Endodermal cell (in vitro differentiated cells): ENCODE data around the gene NRL. TPM values are rescaled to one million over a fixed set of nuclear protein-coding genes. Genes with fewer than 3 reads are reported as not detected.

Experiments
- DNase-seq: peaks from one replicate; pipeline ENCODE4 v3.0.0-alpha.2; 2017
- H3K27ac ChIP-seq: 2 replicates; pipeline ENCODE4 v1.5.1; 2013; ENCODE audit warnings: mild to moderate bottlenecking, low read depth, low read length, moderate library complexity
- H3K27me3 ChIP-seq: 2 replicates; pipeline ENCODE4 v1.6.1; 2013; ENCODE audit warnings: mild to moderate bottlenecking, low read length, moderate library complexity; ENCODE audit not compliant: insufficient read depth, control insufficient read depth, poor library complexity, severe bottlenecking
- H3K36me3 ChIP-seq: 2 replicates; pipeline ENCODE4 v1.7.0; 2013; ENCODE audit warnings: mild to moderate bottlenecking, low read length, moderate library complexity; ENCODE audit not compliant: control insufficient read depth, insufficient read depth
- H3K4me1 ChIP-seq: one replicate; pipeline ENCODE4 v1.7.0; 2013; ENCODE audit warnings: low read length; ENCODE audit not compliant: control insufficient read depth, insufficient read depth
- H3K4me3 ChIP-seq: 2 replicates; pipeline ENCODE4 v1.5.1; 2013; ENCODE audit warnings: mild to moderate bottlenecking, low read length, moderate library complexity
- H3K9ac ChIP-seq: 2 replicates; pipeline ENCODE4 v1.6.1; 2013; ENCODE audit warnings: mild to moderate bottlenecking, low read length, moderate library complexity; ENCODE audit not compliant: poor library complexity, severe bottlenecking; ENCODE audit errors: extremely low read depth
- H3K9me3 ChIP-seq: 2 replicates; pipeline ENCODE4 v1.6.1; 2013; ENCODE audit warnings: mild to moderate bottlenecking, low read length, moderate library complexity; ENCODE audit not compliant: control insufficient read depth
- H3K27ac Mint-ChIP-seq: 2 replicates; pipeline ENCODE4 v1.8.0; 2020; ENCODE audit warnings: mixed read lengths
- H3K27me3 Mint-ChIP-seq: 2 replicates; pipeline ENCODE4 v1.8.0; 2021; ENCODE audit warnings: mild to moderate bottlenecking, mixed read lengths; ENCODE audit not compliant: insufficient read depth
- H3K36me3 Mint-ChIP-seq: 2 replicates; pipeline ENCODE4 v1.8.0; 2020; ENCODE audit warnings: low read depth, mixed read lengths
- H3K4me1 Mint-ChIP-seq: 2 replicates; pipeline ENCODE4 v1.8.0; 2020; ENCODE audit warnings: mixed read lengths
- H3K4me3 Mint-ChIP-seq: 2 replicates; pipeline ENCODE4 v1.8.0; 2020; ENCODE audit warnings: mild to moderate bottlenecking, moderate library complexity, mixed read lengths
- H3K9me3 Mint-ChIP-seq: 2 replicates; pipeline ENCODE4 v1.8.0; 2020; ENCODE audit warnings: mild to moderate bottlenecking, mixed read lengths
- CTCF ChIP-seq: fragments of 200-600 bp; sonication (generic); conservative IDR thresholded peaks from 2 replicates; pipeline ENCODE4 v1.5.0; 2021; ENCODE audit warnings: antibody characterized with exemption, mild to moderate bottlenecking
- WGBS, 2 experiments: methylation state at CpG; one replicate each; pipeline versions ENCODE4 v1.1.5 to v1.1.7; 2013; ENCODE audit warnings: missing lambda C conversion rate in 2 of 2, mixed read lengths in 1 of 2; ENCODE audit not compliant: insufficient coverage in 1 of 2, insufficient read length in 1 of 2; 5-methylcytosine and 5-hydroxymethylcytosine counted together
- long read RNA-seq, 4 experiments: library from polyadenylated mRNA in 2 of 4; library from RNA in 1 of 4; library from capped mRNA in 1 of 4; stranded (forward) in 3 of 4; unstranded in 1 of 4; transcript quantifications; one replicate each; pipeline ENCODE4 v2.0.0, GENCODE V29; 2020 to 2021; ENCODE audit warnings: inconsistent platforms in 1 of 4
- polyA plus RNA-seq, 2 experiments: library from polyadenylated mRNA; stranded (reverse); fragments of 50-300 nt; gene quantifications; one replicate each; pipeline ENCODE4 v1.2.3, GENCODE V29; 2013
- total RNA-seq, 2 donors: library from RNA; stranded (reverse); fragmentation: NEBNext Ultra II Directional in 1 of 2; extraction: Animal tissue kit (Norgen Biotek cat#: 25700) in 1 of 2; gene quantifications; 2 replicates in 1 of 2; 3 replicates in 1 of 2; pipeline ENCODE4 v1.2.1, GENCODE V29; 2021

Gene NRL
- total RNA-seq: 1 to 10 TPM; 1.9 TPM
- polyA plus RNA-seq (2013, experiment 1 of 2): 1.0 TPM
- polyA plus RNA-seq (2013, experiment 2 of 2): 0.41 TPM
- long read RNA-seq, experiment 1: 0 reads
- long read RNA-seq, experiment 2, partial matches to known transcripts: 0 of 7 reads
- long read RNA-seq, experiment 2, other reads (novel, unspliced or antisense): 6 of 7 reads
- long read RNA-seq, experiment 3, partial matches to known transcripts: 0 of 10 reads
- long read RNA-seq, experiment 3, other reads (novel, unspliced or antisense): 6 of 10 reads
- long read RNA-seq, experiment 4, partial matches to known transcripts: 0 of 1 reads
- long read RNA-seq, experiment 4, other reads (novel, unspliced or antisense): 1 of 1 reads

GRCh38 chr14:24114532-24115421 lies at the start of gene NRL, which contains the start of gene DCAF11:
Gene NRL (minus strand): TSS chr14:24114949. CDS start chr14:24082848, 32,101 bp downstream.
Gene DCAF11 (plus strand): TSS chr14:24114777. CDS start chr14:24115595, 818 bp downstream.
- Mint-ChIP-seq H3K4me1 (peaks cover 15% of the 10 kb centered on the region), H3K27me3 (no peaks in the 10 kb centered on the region), H3K4me3 (peak within 1 kb of the TSS; percentile 87), H3K27ac (peak within 1 kb of the TSS; percentile 99), H3K36me3 (peaks cover 28% of the 10 kb centered on the region), H3K9me3 (no peaks in the 10 kb centered on the region)
- TF ChIP-seq CTCF: no peak
- peak; percentile 99 for DNase-seq
- Histone ChIP-seq H3K9me3 (no peaks in the 10 kb centered on the region), H3K27me3 (no peaks in the 10 kb centered on the region), H3K36me3 (peaks cover 32% of the 10 kb centered on the region), H3K9ac (peak within 1 kb of the TSS; percentile 78), H3K4me1 (no peaks in the 10 kb centered on the region), H3K4me3 (peak within 1 kb of the TSS; percentile 94), H3K27ac (peak within 1 kb of the TSS; percentile 90)
- 0% methylated on average over 17 to 65 of the region's 65 CpGs for WGBS, 2 experiments

- 92 to 100% methylated on average over 3 to 8 of the region's 8 CpGs for WGBS, 2 experiments
- Histone ChIP-seq H3K4me3 (peak overlapping the region; percentile 72), H3K4me1 (peaks cover 6% of the 10 kb centered on the region), H3K9me3 (no peaks in the 10 kb centered on the region), H3K27me3 (no peaks in the 10 kb centered on the region), H3K36me3 (peaks cover 49% of the 10 kb centered on the region), H3K9ac (no peak overlapping the region), H3K27ac (no peak overlapping the region)
- peaks cover 10% of the 10 kb centered on the region for H3K4me1 Mint-ChIP-seq
- H3K4me3 Mint-ChIP-seq: peak overlapping the region; percentile 52
- peak overlapping the region; percentile 89 for H3K27ac Mint-ChIP-seq
- H3K36me3 Mint-ChIP-seq: peaks cover 58% of the 10 kb centered on the region
- no peaks in the 10 kb centered on the region for H3K9me3 Mint-ChIP-seq
- no peak for DNase-seq
- TF ChIP-seq CTCF: no peak
- no peaks in the 10 kb centered on the region for H3K27me3 Mint-ChIP-seq
These were observed 47.3 kb upstream of the NRL start for GRCh38 chr14:24162093-24162492.
